A549 (cell line): ENCODE data around the gene CADM2.

Experiments
- CTCF ChIP-seq: fragments of >200 bp; sonication (Bioruptor Twin); formaldehyde crosslinking; IDR thresholded peaks from 3 replicates; pipeline ENCODE4 v1.5.1; 2016
- E2F6 ChIP-seq: IDR thresholded peaks from 2 replicates; pipeline ENCODE4 v1.6.1; 2012; ENCODE audit warnings: low read depth, borderline replicate concordance
- POLR2AphosphoS2 ChIP-seq: conservative IDR thresholded peaks from 2 replicates; pipeline ENCODE4 v1.6.1; 2012; ENCODE audit warnings: low read length, improper control_type of control experiment, inconsistent platforms
- RFX5 ChIP-seq: fragments of 450-650 bp; IDR thresholded peaks from 2 replicates; pipeline ENCODE4 v1.7.1; 2014; ENCODE audit warnings: antibody characterized with exemption, mild to moderate bottlenecking, moderate library complexity
- SMC3 ChIP-seq: fragments of >200 bp; sonication (Bioruptor Twin); formaldehyde crosslinking; IDR thresholded peaks from 3 replicates; pipeline ENCODE4 v1.6.1; 2018; ENCODE audit warnings: inconsistent platforms

- TF ChIP-seq E2F6 (no peak), CTCF (no peak), POLR2AphosphoS2 (no peak), SMC3 (no peak), RFX5 (no peak)
These were observed 189.2 kb downstream of the CADM2 start for GRCh38 chr3:85148036-85148435.
